DMS 273 (cell line): ENCODE data around the gene PDLIM7.

ENCODE experiments used
- DNase-seq: peaks from one replicate; lab custom pipeline; 2025; ENCODE audit not compliant: unreplicated experiment; lab: John Stamatoyannopoulos, UW

PDLIM7 gene

DNA sequence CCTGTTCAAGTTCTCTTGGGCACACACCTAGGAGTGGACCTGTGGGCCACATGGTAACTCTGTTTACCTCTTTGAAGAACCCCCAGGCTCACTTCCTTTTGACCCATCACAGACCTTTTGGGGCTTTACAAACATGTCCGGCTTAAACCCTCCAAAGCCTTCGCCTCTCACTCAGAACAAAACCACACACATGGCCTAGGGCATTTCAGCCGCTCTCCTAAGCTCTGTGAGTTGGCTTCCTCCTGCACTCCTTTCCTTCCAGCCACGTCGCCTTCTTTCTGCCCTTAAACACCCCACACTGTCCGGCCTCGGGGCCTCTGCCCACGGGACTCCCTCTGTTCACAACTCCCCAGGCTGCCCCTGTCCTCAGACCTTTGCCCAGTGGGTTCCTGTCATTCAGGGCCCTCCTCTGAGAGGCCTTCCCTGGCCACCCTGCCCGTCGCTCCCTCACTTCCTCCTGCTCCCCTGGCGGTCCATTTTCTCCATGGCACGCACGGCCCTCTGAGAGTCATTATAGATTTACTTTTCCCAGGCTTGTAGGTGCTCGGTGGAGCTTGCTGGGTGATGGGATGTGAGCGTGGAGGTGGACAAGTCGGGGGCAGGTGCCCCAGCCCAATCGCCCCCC is 10.3 kb upstream of the PDLIM7 start:
- DNase-seq: no peak

- peak; percentile 46 for DNase-seq
Measured at GRCh38 chr5:177507165-177507564, 9.8 kb upstream of the PDLIM7 start.

- DNase-seq: no peak
Measured at GRCh38 chr5:177505075-177505474, 7.7 kb upstream of the PDLIM7 start.

- no peak for DNase-seq
Measured at GRCh38 chr5:177504086-177505056, 7.0 kb upstream of the PDLIM7 start.

- no peak for DNase-seq
Measured at GRCh38 chr5:177503351-177504085, 6.1 kb upstream of the PDLIM7 start.

DNA sequence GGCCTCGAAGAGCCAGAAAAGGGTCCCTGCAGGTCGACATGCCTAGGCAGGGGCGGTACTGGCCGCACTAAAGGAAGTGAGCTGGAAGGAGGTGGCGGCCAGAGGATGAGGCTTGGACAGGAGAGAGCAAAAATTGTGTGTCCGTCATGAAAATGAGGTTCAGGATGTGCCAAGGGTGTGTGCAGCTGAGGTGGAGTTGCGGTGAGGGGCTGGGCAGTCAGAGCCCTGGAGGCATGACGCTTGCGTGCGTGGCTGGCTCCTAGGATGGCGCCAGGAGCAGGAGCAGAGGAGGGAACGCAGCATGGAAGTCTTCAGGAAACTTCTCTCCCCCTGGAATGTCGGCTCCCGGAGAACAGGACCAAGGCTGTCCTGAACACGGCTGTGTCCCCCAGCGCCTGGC is 5.5 kb upstream of the PDLIM7 start:
- no peak for DNase-seq

GRCh38 chr5:177501874-177502678 is 4.7 kb upstream of the PDLIM7 start:
- DNase-seq: no peak

DNA sequence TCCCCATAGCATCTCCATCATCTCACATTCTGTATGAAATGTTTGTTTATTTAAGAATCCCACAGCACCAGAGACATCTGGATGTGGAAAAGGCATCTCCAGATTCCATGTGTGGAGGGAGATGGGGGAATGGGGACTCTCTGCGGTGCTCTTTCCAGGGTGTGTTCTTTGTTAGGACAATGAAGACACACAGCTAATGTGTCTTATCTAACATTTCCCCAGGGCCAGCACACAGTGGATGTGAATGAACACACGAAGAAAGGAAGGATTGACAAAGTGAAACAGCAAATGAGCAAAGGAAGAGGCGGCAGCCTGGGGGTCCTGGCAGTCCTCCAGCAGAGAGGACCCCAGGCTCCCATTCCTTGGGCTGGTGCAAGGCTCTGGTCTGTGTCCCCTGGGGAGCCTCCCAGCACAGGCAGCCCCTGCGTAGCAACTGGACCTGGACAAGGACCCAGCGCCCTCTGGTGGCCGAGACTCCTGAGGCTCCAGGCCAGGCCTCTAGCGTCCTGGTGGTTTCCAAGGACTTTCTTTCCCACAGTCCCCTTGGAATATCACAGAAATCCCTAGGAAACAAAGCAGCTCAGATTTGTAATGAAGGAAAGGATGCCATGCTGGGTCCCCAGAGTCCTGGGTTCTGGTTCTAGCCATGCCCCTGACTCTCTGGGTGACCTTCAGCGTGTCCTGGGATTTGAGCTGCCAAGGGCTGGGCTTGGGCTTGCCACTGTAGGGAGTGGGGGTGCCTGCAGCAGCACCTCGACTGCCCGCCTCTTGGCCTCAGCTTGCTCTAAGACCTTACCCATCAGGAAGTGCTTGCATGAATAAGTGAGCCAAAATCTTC is 3.5 kb upstream of the PDLIM7 start:
- DNase-seq: peak; percentile 93

- DNase-seq: no peak
Measured at GRCh38 chr5:177499842-177500241, 2.4 kb upstream of the PDLIM7 start.

GRCh38 chr5:177498013-177498787 is 796 bp upstream of the PDLIM7 start:
- DNase-seq: peak; percentile 68

GRCh38 chr5:177496727-177497291 is 595 bp downstream of the PDLIM7 start:
- peak; percentile 95 for DNase-seq

GRCh38 chr5:177496070-177496726 is 1.2 kb downstream of the PDLIM7 start:
- peak; percentile 71 for DNase-seq

GRCh38 chr5:177495243-177496060 is 2.0 kb downstream of the PDLIM7 start:
- peak; percentile 46 for DNase-seq

- DNase-seq: peak; percentile 76
Measured at GRCh38 chr5:177494346-177495195, 2.8 kb downstream of the PDLIM7 start.

DNA sequence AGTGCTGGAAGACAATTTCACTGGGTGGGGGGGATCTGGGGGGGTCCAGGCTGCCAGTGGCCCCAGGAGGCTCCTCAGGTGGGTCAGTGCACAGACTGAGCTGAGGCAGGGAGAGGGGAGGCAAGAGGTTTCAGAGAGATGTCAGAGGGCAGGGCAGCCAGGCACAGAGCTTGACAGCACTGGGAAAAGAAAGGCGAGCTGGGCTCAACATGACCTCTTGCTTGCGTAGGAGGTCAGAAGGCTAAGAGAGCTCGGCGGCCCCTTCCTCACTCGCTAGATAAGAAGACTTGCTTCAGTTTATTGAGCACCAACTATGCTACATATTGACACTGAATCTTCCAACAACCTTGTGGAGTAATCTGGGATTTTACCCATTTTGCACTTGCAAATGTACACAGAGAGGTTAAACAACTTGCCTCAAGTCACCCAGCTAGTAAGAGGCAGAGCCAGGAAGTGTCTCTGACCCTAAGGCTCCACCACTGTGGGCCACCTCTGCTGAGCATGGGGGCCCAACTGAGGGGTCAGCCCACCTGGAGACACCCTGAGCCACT is 3.5 kb downstream of the PDLIM7 start:
- no peak for DNase-seq

DNA sequence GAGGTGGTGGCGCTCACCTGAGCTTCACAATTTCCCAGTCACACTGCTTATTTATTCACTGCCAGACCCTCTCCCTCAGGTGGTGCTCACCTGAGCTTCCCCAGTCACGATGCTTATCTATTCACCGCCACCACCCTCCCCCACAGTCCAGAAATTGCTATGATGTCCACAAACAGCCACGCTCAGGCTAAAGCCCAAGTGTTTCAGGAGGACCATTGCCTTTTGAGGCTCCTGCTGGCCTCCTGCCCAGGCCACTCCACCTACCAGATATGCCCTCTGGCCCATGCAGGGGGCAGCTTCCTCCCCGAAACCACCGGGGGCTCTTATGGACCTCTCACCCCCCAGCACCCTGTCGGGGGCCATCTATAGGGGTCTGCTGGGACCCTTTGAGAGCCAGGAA is 4.6 kb downstream of the PDLIM7 start:
- DNase-seq: no peak
